DND-41 (cell line): ENCODE results near the gene SEMA3E.
"Not testable (repeated sequence)": the region's sequence is repeated elsewhere in the genome, so short reads cannot be mapped to it uniquely, and the experiment has no call there.

Experiments
- ATAC-seq: fragments of 200-7000 bp; cut with Tn5 transposase; 3 replicates; pipeline ENCODE4 v1.9.1; 2021; ENCODE audit warnings: low read depth; ENCODE audit not compliant: insufficient read depth
- DNase-seq: peaks from one replicate; pipeline ENCODE4 v3.0.0-alpha.2; 2020
- H2AFZ ChIP-seq: 2 replicates; pipeline ENCODE4 v1.6.0; 2012; ENCODE audit warnings: low read depth, low read length
- H3K27ac ChIP-seq: 2 replicates; pipeline ENCODE4 v1.5.1; 2012; ENCODE audit warnings: low read length, inconsistent platforms
- H3K27me3 ChIP-seq: fragments of 200-600 bp; sonication (generic); 2 replicates; pipeline ENCODE4 v1.6.0; 2012; ENCODE audit warnings: low read length, mild to moderate bottlenecking, inconsistent platforms; ENCODE audit not compliant: insufficient read depth, poor library complexity
- H3K36me3 ChIP-seq: 2 replicates; pipeline ENCODE4 v1.5.1; 2012; ENCODE audit warnings: low read length, inconsistent platforms; ENCODE audit not compliant: insufficient read depth
- H3K4me1 ChIP-seq: 2 replicates; pipeline ENCODE4 v1.5.1; 2012; ENCODE audit warnings: mild to moderate bottlenecking, low read length; ENCODE audit not compliant: insufficient read depth
- H3K4me2 ChIP-seq: 2 replicates; pipeline ENCODE4 v1.6.0; 2012; ENCODE audit warnings: mild to moderate bottlenecking, moderate library complexity, low read length, inconsistent platforms; ENCODE audit not compliant: insufficient read depth
- H3K4me3 ChIP-seq, 2 experiments: fragments of 200-600 bp in 1 of 2; shearing (Covaris generic) in 1 of 2; 2 replicates each; pipeline ENCODE4 v1.5.1; 2012 to 2016; ENCODE audit warnings: inconsistent platforms in 2 of 2, low read length in 2 of 2, mild to moderate bottlenecking in 2 of 2, low read depth in 1 of 2, moderate library complexity in 1 of 2
- H3K79me2 ChIP-seq: 2 replicates; pipeline ENCODE4 v1.6.0; 2012; ENCODE audit warnings: low read length, inconsistent platforms; ENCODE audit not compliant: insufficient read depth
- H3K9ac ChIP-seq: 2 replicates; pipeline ENCODE4 v1.6.0; 2012; ENCODE audit warnings: low read depth, mild to moderate bottlenecking, inconsistent platforms, low read length, moderate library complexity
- H3K9me3 ChIP-seq: 2 replicates; pipeline ENCODE4 v1.5.1; 2012; ENCODE audit warnings: low read length, moderate library complexity, mild to moderate bottlenecking, inconsistent platforms; ENCODE audit not compliant: insufficient read depth, severe bottlenecking
- H4K20me1 ChIP-seq: 2 replicates; pipeline ENCODE4 v1.6.0; 2012; ENCODE audit warnings: low read length; ENCODE audit not compliant: insufficient read depth
- CTCF ChIP-seq: IDR thresholded peaks from 2 replicates; pipeline ENCODE4 v1.5.1; 2012; ENCODE audit warnings: borderline replicate concordance, low read length, moderate library complexity, mild to moderate bottlenecking; ENCODE audit not compliant: poor library complexity, severe bottlenecking; ENCODE audit errors: extremely low read depth
- EZH2 ChIP-seq: IDR thresholded peaks from 3 replicates; pipeline ENCODE4 v1.6.1; 2012; ENCODE audit warnings: borderline replicate concordance, low read depth, mild to moderate bottlenecking, moderate library complexity, low read length, inconsistent platforms; ENCODE audit not compliant: severe bottlenecking

SEMA3E gene

GRCh38 chr7:83447681-83448080 lies 201.3 kb downstream of the SEMA3E start:
- Histone ChIP-seq H3K9me3 (no peaks in the 10 kb centered on the region), H2AFZ (no peak overlapping the region), H3K36me3 (no peaks in the 10 kb centered on the region), H3K4me2 (no peak overlapping the region), H3K9ac (no peak overlapping the region), H3K4me1 (no peaks in the 10 kb centered on the region), H3K4me3 (no peak overlapping the region), H3K27me3 (no peaks in the 10 kb centered on the region), H3K79me2 (no peaks in the 10 kb centered on the region), H4K20me1 (no peaks in the 10 kb centered on the region), H3K27ac (no peak overlapping the region)
- DNase-seq (no peak), ATAC-seq (no peak)
- TF ChIP-seq CTCF (no peak), EZH2 (no peak)

- H3K27ac ChIP-seq = no peak overlapping the region
- no peak overlapping the region for H2AFZ ChIP-seq
- no peaks in the 10 kb centered on the region for H3K4me1 ChIP-seq
- H3K79me2 ChIP-seq = no peaks in the 10 kb centered on the region
- H3K27me3 ChIP-seq = no peaks in the 10 kb centered on the region
- no peak overlapping the region for H3K9ac ChIP-seq
- no peak for ATAC-seq
- H3K9me3 ChIP-seq = no peaks in the 10 kb centered on the region
- no peak overlapping the region for H3K4me2 ChIP-seq
- no peak overlapping the region for H3K4me3 ChIP-seq
- DNase-seq = no peak
- H3K36me3 ChIP-seq = no peaks in the 10 kb centered on the region
- TF ChIP-seq EZH2 = no peak
- no peak for TF ChIP-seq CTCF
- no peaks in the 10 kb centered on the region for H4K20me1 ChIP-seq
These were observed 202.8 kb downstream of the SEMA3E start for GRCh38 chr7:83446102-83446669.

GRCh38 chr7:83442911-83443310 lies 206.0 kb downstream of the SEMA3E start:
- no peaks in the 10 kb centered on the region for H3K27me3 ChIP-seq
- ATAC-seq = no peak
- no peaks in the 10 kb centered on the region for H4K20me1 ChIP-seq
- H3K4me2 ChIP-seq = no peak overlapping the region
- H3K36me3 ChIP-seq = no peaks in the 10 kb centered on the region
- H3K79me2 ChIP-seq = no peaks in the 10 kb centered on the region
- no peaks in the 10 kb centered on the region for H3K9me3 ChIP-seq
- no peak overlapping the region for H3K9ac ChIP-seq
- H3K27ac ChIP-seq = no peak overlapping the region
- TF ChIP-seq EZH2 (no peak), CTCF (no peak)
- no peak overlapping the region for H2AFZ ChIP-seq
- H3K4me3 ChIP-seq = no peak overlapping the region
- H3K4me1 ChIP-seq = no peaks in the 10 kb centered on the region
- DNase-seq = no peak

GRCh38 chr7:83439026-83439425 lies 209.9 kb downstream of the SEMA3E start:
- Histone ChIP-seq H4K20me1 (no peaks in the 10 kb centered on the region), H2AFZ (no peak overlapping the region), H3K4me3 (no peak overlapping the region), H3K4me2 (no peak overlapping the region), H3K27me3 (no peaks in the 10 kb centered on the region), H3K4me1 (no peaks in the 10 kb centered on the region), H3K79me2 (no peaks in the 10 kb centered on the region), H3K36me3 (no peaks in the 10 kb centered on the region), H3K9me3 (no peaks in the 10 kb centered on the region), H3K27ac (no peak overlapping the region), H3K9ac (no peak overlapping the region)
- ATAC-seq (no peak), DNase-seq (no peak)
- TF ChIP-seq CTCF = no peak
- no peak for TF ChIP-seq EZH2

GRCh38 chr7:83430289-83430688 lies 218.7 kb downstream of the SEMA3E start:
- not testable (repeated sequence) for H2AFZ ChIP-seq, H3K36me3 ChIP-seq, H3K4me2 ChIP-seq, H3K79me2 ChIP-seq, H4K20me1 ChIP-seq, H3K27me3 ChIP-seq, H3K9ac ChIP-seq, H3K4me1 ChIP-seq, H3K9me3 ChIP-seq, DNase-seq, H3K27ac ChIP-seq, H3K4me3 ChIP-seq, ATAC-seq
